Liver (tissue), 3 donors: ENCODE data around the gene RASGRF1.

Experiments used
- RXRA ChIP-seq, 2 donors: IDR thresholded peaks; 2 replicates each; pipeline ENCODE4 v1.6.1; 2017 to 2018; ENCODE audit warnings: antibody characterized with exemption in 2 of 2, mild to moderate bottlenecking in 1 of 2
- TF ChIP-seq, protein P1 (sequence below): fragments of 150-350 bp; IDR thresholded peaks from 2 replicates; pipeline ENCODE4 v1.5.1; 2017; ENCODE audit warnings: improper control_type of control experiment, low read depth, low read length; ENCODE audit not compliant: missing input control
- donor health status: healthy.
- donor health status: healthy.

GRCh38 chr15:79132361-79132760 is 41.8 kb upstream of the RASGRF1 start:
- TF ChIP-seq, protein P1, sequence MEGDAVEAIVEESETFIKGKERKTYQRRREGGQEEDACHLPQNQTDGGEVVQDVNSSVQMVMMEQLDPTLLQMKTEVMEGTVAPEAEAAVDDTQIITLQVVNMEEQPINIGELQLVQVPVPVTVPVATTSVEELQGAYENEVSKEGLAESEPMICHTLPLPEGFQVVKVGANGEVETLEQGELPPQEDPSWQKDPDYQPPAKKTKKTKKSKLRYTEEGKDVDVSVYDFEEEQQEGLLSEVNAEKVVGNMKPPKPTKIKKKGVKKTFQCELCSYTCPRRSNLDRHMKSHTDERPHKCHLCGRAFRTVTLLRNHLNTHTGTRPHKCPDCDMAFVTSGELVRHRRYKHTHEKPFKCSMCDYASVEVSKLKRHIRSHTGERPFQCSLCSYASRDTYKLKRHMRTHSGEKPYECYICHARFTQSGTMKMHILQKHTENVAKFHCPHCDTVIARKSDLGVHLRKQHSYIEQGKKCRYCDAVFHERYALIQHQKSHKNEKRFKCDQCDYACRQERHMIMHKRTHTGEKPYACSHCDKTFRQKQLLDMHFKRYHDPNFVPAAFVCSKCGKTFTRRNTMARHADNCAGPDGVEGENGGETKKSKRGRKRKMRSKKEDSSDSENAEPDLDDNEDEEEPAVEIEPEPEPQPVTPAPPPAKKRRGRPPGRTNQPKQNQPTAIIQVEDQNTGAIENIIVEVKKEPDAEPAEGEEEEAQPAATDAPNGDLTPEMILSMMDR = no peak
- no peak for TF ChIP-seq RXRA (IDR thresholded peaks at IDR 0.05)
